Measurements from ENCODE around the gene CCDC6.

The CCDC6 gene

DNA sequence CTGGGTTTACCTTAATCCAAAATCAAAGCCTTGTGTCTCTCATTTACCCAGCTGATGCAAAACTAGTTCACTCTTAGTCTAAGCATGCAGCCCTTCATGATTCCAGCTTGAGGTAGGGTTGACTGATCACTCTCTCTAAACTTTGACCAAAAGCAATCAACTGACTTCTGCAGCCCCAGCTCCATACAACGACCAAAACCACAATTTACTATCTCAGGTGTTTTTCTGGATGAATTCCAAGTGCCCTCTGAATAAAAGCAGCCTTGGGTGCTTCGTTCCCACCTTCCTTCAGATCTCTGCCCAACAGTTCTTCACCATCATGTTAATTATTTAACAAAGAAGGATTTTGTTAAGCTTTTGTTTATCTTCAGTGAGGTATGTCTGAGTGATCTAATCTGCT is 62.6 kb downstream of the CCDC6 start:
- no peak for DNase-seq

- DNase-seq: no peak
Measured at GRCh38 chr10:59839576-59839975, 66.8 kb downstream of the CCDC6 start.

DNA sequence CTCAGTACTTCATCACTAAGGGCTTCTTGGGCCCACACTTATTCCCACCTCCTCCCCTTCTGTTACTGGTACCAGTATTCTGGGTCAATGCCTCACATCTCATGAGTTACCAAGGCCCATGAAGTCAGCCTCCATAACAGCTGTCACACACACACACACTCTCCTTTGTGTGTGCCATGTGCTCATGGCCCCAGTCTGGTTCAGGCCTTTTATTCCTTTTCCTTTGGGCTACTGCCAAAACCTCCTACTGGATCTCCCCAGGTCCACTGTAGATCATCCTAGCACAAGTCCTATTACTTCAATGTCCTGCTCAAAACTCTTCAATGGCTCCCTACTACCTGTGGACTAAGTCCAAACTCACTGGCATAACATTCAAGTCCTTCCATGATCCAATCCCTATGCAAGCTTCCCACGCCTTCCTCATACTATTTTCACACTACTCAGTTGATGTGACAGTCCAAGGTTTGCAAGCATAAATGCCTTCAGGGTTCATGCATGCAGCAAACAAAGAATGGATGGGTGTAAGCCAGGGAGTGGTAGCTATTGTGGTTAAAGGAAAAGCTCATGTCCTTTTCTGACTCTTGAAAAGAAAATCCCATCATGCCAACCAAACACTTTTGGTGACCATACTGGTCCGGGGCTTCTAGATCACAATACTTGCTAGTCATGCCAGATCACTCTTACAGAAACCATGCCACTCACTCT is 68.1 kb downstream of the CCDC6 start:
- DNase-seq: no peak

GRCh38 chr10:59833810-59834209 is 72.5 kb downstream of the CCDC6 start:
- DNase-seq: no peak

GRCh38 chr10:59832506-59832905 is 73.8 kb downstream of the CCDC6 start:
- DNase-seq: no peak

- no peak for DNase-seq
Measured at GRCh38 chr10:59831658-59832503, 74.5 kb downstream of the CCDC6 start.

DNA sequence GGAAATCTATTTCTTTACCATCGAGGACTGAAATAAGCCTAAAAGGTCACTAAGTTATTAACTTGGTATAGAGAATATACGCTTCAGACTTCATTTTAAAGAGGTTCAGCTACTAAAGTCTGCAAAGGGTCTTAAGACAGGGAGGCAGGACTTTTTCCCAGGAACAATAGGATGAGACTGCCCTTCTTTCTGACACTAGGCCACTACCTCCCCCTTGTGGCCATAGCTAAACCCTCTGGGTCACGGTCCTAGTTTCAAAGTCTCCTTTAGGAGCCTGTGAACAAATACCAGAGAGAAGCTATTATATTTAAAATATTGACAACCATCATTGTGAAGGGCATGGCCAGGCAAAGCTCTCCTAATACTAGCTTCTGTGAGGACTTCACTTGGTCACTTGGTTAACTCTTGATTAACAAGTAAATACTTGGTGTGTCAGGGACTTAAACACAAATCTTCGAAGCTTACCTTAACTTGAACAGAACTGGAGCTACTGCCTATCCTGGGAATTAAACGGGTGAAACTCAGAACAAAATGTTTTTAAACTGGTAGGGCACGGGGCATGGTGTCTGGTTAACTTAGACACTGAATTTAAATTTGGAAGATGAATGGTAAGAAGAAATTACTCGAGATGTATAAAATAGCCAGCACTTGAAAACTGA is 75.6 kb downstream of the CCDC6 start:
- DNase-seq: peak; percentile 11

DNA sequence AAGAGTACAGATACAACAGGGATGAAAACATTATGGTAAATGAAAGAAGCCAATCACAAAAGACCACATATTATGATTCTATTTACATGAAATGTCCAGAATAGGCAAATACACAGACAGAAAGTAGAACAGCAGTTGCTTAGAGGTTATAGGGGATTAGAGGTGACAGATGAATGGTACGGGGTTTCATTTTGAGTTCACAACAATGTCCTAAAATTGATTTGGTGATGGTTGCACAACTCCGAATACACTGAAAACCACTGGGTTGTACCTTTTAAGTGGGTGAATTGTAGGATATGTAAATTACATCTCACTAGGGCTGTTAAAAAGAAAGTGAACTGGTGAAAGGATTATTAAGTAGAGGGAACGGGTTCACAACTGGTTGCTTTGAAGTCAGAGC is 76.8 kb downstream of the CCDC6 start:
- DNase-seq: no peak

DNA sequence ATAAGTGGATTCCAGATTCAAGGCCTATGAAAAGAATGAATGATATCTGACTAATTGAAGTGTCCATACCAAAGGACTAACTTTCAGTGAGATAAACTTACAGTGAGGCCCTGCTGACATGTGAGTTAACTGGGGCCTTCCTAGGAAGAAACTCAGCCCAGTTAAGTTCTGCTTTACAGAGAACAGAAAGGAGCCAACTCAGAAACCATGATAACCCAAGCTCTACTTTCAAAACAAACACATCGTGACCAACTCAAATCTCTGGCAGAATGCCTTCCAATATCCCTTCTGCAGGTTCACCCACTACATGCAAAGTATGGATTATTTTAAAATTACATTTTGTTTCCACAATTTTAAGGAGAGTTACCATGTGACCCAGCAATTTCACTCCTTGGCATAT is 77.3 kb downstream of the CCDC6 start:
- no peak for DNase-seq

DNA sequence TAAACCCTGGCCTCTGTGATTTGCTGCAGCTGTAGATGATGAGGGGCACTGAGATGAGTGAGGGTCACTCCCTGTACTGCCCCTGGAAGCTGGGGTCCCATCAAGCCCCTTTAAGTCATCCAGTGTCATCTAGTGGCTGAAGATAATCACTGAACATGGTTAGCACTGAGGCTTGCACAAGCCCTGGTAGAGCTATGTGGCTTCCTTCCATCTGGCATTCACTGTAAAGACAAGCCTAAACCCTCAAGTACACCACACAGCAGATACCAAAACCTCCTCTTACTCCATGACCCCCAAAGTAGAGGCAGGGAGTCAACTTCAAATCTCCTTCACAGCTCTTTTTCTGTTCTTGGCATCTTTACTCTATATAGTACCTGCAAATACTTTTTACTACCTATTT is 80.4 kb downstream of the CCDC6 start:
- no peak for DNase-seq

DNA sequence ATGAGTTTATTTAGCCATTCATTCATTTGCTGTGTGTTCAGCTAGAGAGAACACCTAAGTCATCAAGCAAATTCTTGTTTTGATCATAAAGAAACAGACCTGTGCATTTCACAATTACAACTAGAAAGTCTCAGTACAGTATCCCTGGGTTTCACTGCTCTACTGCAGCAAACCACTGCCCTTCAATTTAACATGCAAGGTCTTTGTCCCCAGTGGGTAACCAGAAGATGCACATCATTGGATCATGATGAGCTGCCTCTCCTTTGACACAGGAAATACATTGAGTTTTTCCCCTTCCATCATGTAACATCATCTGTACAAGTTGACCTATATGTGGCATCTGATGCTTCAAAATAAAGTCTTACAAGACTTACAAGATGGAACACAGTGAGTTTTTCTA is 82.6 kb downstream of the CCDC6 start:
- no peak for DNase-seq

- no peak for DNase-seq
Measured at GRCh38 chr10:59823111-59823510, 83.2 kb downstream of the CCDC6 start.

DNA sequence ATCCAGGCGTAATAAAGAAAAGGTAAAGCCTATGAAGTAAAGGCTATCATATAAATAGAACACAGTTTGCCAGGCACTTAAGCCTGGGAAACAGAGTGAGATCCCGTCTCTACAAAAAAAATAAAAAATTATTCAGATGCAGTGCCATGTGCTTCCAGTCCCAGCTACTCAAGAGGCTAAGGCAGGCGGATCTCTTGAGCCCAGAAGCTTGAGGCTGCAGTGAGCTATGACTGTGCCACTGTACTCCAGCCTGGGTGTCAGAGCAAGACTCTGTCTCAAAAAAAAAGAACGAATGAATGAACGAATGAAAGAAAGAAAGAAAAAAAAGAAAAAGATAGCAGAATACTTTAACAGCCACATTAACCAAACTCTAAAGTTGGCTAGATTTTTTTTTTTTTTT is 85.9 kb downstream of the CCDC6 start:
- no peak for DNase-seq

DNA sequence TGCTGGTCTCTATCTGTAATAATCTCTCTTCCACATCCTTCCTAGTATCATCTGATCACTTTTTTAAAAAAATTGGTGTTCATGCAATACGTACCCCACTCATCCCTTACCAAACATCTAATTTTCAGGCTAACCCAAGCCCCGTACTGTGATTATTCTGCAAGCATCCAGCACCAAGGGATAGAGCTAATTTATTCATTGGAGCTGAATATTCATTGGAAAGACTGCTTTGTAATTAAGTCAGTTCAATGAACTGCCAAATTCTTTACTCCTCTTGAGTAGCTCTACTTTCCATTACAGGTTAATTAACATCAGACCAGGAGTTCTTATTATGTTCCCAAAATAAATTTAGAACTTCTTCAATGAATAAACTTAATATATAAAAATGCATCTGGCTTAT is 86.7 kb downstream of the CCDC6 start:
- no peak for DNase-seq

DNA sequence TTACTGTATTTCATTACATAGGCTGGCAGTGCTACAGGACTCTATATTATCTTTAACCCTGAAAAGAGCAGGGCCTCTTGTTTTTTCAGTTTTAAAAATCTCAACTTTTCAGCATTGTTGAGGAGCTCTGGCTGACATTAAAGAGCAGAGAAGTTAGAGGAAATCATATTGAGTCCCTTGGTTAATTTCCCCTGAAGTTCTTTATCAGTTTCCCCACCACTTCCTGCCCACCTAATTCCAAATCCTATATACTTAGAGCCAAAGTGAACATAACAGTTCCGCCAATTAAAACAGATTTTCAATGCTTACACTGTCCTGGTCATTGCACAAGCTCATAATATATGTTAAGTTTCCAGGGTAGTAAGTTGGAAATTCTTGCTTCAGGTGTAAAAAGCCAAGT is 87.1 kb downstream of the CCDC6 start:
- no peak for DNase-seq

DNA sequence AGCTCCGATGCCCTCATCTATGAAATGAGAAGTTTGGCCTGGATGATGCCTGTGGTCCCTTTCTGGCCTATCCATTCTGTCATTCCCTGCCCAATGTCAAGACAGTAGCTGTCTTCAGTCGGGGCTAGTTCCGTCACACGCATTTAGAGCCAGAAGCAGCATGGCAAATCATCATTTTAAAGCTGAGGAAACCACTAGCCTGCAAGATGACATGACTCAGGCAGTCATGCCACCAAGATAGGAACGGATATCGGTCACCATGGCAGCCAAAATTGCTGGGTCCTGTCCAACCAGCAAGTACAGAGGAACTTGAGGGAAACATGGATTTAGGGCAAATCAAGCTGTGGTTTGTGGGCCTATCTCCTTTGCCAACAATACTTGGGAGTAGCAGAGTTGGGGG is 88.6 kb downstream of the CCDC6 start:
- no peak for DNase-seq

DNA sequence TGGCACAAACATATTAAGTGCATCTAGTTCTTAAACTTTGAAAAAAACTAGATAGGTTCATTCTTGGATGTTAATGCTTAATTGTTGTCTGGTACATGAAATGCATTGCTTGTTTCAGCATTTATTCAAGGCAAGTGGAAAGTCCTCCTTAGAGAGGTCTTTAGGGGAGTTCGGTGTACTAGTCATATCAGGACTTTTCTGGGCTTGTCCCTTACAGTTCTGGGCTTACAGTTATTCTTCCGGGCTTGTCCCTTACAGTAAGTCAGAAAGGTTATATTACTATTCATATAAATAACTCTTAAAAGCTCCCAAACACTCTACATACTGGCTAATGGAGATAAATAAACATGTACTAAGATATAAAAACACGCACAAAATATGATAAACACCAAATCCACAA is 91.5 kb downstream of the CCDC6 start:
- DNase-seq: no peak

DNA sequence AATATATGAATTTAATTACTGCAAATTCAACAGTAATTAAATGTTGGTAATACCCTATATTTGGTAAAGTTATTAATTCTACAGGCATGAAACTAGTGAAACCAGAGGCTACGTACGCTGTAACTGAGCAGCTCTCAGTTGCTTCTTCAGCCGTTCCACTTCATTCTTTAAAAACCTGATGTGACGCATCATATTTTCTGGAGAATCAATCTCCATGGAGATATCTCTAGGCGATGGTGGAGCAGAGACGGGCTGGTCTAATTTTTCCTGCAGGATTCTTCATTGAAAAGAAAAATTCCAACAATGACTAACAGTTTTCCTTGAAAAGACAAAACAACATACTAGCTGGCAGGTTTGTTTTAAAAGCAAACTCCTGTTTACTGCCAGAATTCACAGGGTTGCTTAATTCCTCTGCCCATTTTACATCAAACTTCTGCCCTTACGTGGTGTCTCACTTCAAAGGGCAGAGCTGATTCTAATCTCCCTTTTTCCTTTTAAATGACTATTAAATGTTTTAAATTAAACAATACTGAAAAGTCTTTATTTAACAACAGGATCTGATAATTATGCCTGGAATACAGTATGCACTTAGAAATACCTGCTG is 93.7 kb downstream of the CCDC6 start:
- DNase-seq: no peak

GRCh38 chr10:59809644-59809974 is 96.7 kb downstream of the CCDC6 start:
- no peak for DNase-seq

- DNase-seq: peak; percentile 38
Measured at GRCh38 chr10:59808896-59809643, 97.3 kb downstream of the CCDC6 start.

- DNase-seq: no peak
Measured at GRCh38 chr10:59807629-59808620, 98.4 kb downstream of the CCDC6 start.

- DNase-seq: no peak
Measured at GRCh38 chr10:59805014-59805413, 101.3 kb downstream of the CCDC6 start.

All from NCI-H774 (cell line).